NK-92 (cell line): ENCODE data around the gene CHURC1.

Source experiments
- DNase-seq: peaks from one replicate; lab custom pipeline; 2025; ENCODE audit not compliant: unreplicated experiment; lab: John Stamatoyannopoulos, UW

Gene CHURC1

GRCh38 chr14:64983439-64984310, 69.4 kb downstream of the CHURC1 start:
- DNase-seq: no peak
